Measurements from ENCODE around the gene NXNL1.

The NXNL1 gene

GRCh38 chr19:17419154-17419620, 41.5 kb downstream of the NXNL1 start:
- no peak for DNase-seq

DNA sequence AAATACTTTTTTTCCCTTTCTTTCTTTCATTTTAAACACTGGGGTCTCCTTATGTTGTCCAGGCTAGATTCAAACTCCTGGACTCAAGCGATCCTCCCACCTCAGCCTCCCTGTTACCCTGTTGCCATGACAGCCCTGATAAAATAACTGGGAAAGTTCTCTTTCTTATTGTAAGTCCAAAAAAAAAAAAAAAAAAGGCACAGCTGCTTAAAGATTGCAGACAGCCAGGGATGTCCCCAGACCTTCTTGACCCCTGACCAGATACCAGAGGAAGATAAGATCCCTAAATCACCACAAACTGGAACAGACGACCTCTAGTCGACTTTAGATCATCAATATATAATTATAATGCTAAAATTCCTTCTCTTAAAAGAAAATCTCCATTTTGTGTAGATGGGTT, 42.0 kb downstream of the NXNL1 start:
- no peak for DNase-seq

GRCh38 chr19:17415121-17415520, 45.6 kb downstream of the NXNL1 start:
- DNase-seq, result no peak

- DNase-seq, result no peak
Measured at GRCh38 chr19:17414097-17414496, 46.6 kb downstream of the NXNL1 start.

DNA sequence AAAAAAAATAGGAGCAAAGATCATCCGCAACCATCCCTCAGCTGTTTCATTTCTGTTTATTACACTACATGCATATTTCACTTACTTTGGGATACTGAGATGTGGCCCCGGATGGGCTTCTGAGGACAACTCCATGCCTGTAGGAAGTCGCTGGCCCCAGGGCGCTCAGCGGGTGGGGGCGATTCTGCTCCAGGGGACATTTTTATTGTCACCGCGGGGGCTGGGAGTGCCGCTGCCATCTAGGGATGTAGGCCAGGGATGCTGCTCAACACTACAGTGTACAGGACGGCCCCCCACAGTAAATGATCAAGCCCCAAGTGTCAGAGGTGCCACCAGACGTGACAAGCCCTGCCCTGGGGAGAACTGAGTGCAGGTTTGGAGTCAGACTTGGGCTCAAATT, 48.9 kb downstream of the NXNL1 start:
- no peak for DNase-seq

DNA sequence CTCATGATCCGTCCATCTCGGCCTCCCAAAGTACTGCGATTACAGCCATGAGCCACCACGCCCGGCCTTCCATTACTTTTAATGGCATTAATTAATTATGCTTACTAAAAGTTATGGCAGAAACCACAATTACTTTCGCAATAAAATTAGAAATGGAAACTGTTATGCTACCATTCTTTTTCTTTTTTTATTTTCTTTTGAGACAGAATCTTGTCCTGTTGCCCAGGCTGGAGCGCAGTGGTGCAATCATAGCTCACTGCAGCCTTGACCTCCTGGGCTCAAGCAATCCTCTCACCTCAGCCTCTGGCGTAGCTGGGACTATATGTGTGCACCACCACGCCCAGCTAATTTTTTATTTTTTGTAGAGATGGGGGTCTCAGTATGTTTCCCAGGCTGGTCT, 50.7 kb downstream of the NXNL1 start:
- no peak for DNase-seq

- no peak for DNase-seq
Measured at GRCh38 chr19:17406887-17407196, 53.9 kb downstream of the NXNL1 start.

- no peak for DNase-seq
Measured at GRCh38 chr19:17406046-17406886, 54.5 kb downstream of the NXNL1 start.
